GM12892 (cell line): ENCODE data around the gene CBFA2T3.

ENCODE experiments used
- DNase-seq: peaks from one replicate; pipeline ENCODE4 v3.0.0; 2011; ENCODE audit not compliant: insufficient read length
- FAIRE-seq: peaks from 2 replicates; lab custom pipeline; 2011; peaks lifted over from hg19 to GRCh38; lab: Jason Lieb, UNC
- POLR2A ChIP-seq: IDR thresholded peaks from 2 replicates; pipeline ENCODE4 v1.6.1; 2011; ENCODE audit warnings: low read depth, low read length, control low read depth
- POLR2AphosphoS5 ChIP-seq: IDR thresholded peaks from 2 replicates; pipeline ENCODE4 v1.6.1; 2011; ENCODE audit warnings: low read depth, low read length, control low read depth
- TAF1 ChIP-seq: IDR thresholded peaks from 2 replicates; pipeline ENCODE4 v1.6.1; 2011; ENCODE audit warnings: low read depth, mild to moderate bottlenecking, control low read depth, low read length, borderline replicate concordance

The CBFA2T3 gene

GRCh38 chr16:88881007-88881615, 95.9 kb downstream of the CBFA2T3 start:
- FAIRE-seq = no peak
- TF ChIP-seq POLR2AphosphoS5 = no peak
- no peak for TF ChIP-seq TAF1
- no peak for TF ChIP-seq POLR2A
- DNase-seq = no peak

- TF ChIP-seq POLR2AphosphoS5 = no peak
- no peak for TF ChIP-seq TAF1
- TF ChIP-seq POLR2A = no peak
- no peak for FAIRE-seq
- DNase-seq = no peak
Measured at GRCh38 chr16:88880226-88881006, 96.6 kb downstream of the CBFA2T3 start.

GRCh38 chr16:88879788-88880055, 97.3 kb downstream of the CBFA2T3 start:
- TF ChIP-seq POLR2A (no peak), TAF1 (no peak), POLR2AphosphoS5 (no peak)
- FAIRE-seq = no peak
- DNase-seq = no peak

- FAIRE-seq (no peak), DNase-seq (no peak)
- no peak for TF ChIP-seq POLR2AphosphoS5
- no peak for TF ChIP-seq POLR2A
- no peak for TF ChIP-seq TAF1
Measured at GRCh38 chr16:88878967-88879787, 97.8 kb downstream of the CBFA2T3 start.

GRCh38 chr16:88878356-88878755, 98.7 kb downstream of the CBFA2T3 start:
- no peak for FAIRE-seq
- no peak for DNase-seq
- TF ChIP-seq POLR2A = no peak
- TF ChIP-seq POLR2AphosphoS5 = no peak
- no peak for TF ChIP-seq TAF1

- TF ChIP-seq TAF1 (no peak), POLR2AphosphoS5 (no peak), POLR2A (no peak)
- FAIRE-seq (no peak), DNase-seq (no peak)
Measured at GRCh38 chr16:88877564-88878289, 99.3 kb downstream of the CBFA2T3 start.

- DNase-seq (no peak), FAIRE-seq (no peak)
- TF ChIP-seq TAF1 (no peak), POLR2A (no peak), POLR2AphosphoS5 (no peak)
Measured at GRCh38 chr16:88876942-88877526, 100.0 kb downstream of the CBFA2T3 start.

GRCh38 chr16:88875703-88876234, 101.2 kb downstream of the CBFA2T3 start:
- DNase-seq (no peak), FAIRE-seq (no peak)
- TF ChIP-seq POLR2AphosphoS5 (no peak), POLR2A (no peak), TAF1 (no peak)

GRCh38 chr16:88874938-88875599, 101.9 kb downstream of the CBFA2T3 start:
- DNase-seq (no peak), FAIRE-seq (no peak)
- TF ChIP-seq TAF1 = no peak
- TF ChIP-seq POLR2A = no peak
- no peak for TF ChIP-seq POLR2AphosphoS5

- TF ChIP-seq TAF1 = no peak
- no peak for TF ChIP-seq POLR2A
- TF ChIP-seq POLR2AphosphoS5 = no peak
- no peak for FAIRE-seq
- no peak for DNase-seq
Measured at GRCh38 chr16:88872650-88873331, 104.2 kb downstream of the CBFA2T3 start.
